Measurements from ENCODE around the gene C11orf71. TPM values are rescaled to one million over a fixed set of nuclear protein-coding genes. Genes with fewer than 3 reads are reported as not detected.

C11orf71 gene
- total RNA-seq, 1 donor from 2014 or later: 6.4 TPM

DNA sequence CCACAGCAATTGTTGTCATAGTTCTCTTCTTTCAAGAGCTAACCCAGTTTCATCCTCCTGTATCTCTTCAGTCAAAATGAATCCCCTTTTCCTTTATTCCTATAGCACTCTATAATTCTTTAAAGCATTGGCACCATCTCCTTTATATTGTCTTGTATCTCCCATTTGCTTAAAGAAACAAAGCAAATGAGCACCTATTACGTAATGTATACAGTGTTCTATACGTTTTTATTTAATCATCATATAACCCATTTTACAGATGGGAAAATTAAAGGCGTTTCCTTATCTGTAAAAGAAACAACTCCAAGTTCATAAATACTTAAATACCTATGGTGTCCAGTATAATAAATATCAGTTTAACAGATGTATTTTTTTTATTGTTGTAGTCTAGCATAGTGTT lies 32.6 kb upstream of the C11orf71 start:
- Mint-ChIP-seq H3K4me1 (peaks cover 8% of the 10 kb centered on the region), H3K27me3 (no peaks in the 10 kb centered on the region), H3K27ac (no peak overlapping the region), H3K36me3 (ENCODE audit: low read depth) (peaks cover 4% of the 10 kb centered on the region), H3K9me3 (no peaks in the 10 kb centered on the region), H3K4me3 (no peak overlapping the region)
- no peak for DNase-seq
- intact Hi-C loops (cut with micrococcal nuclease): no loop called here

GRCh38 chr11:114430290-114430689 lies 30.0 kb upstream of the C11orf71 start:
- no peak for DNase-seq
- Mint-ChIP-seq H3K4me3 (no peak overlapping the region), H3K27ac (no peak overlapping the region), H3K36me3 (ENCODE audit: low read depth) (peaks cover 5% of the 10 kb centered on the region), H3K27me3 (no peaks in the 10 kb centered on the region), H3K4me1 (peaks cover 8% of the 10 kb centered on the region), H3K9me3 (no peaks in the 10 kb centered on the region)
- intact Hi-C loops (cut with micrococcal nuclease): no loop called here

- Mint-ChIP-seq H3K4me1 (peaks cover 8% of the 10 kb centered on the region), H3K4me3 (no peak overlapping the region), H3K36me3 (ENCODE audit: low read depth) (peaks cover 4% of the 10 kb centered on the region), H3K27me3 (peaks cover 2% of the 10 kb centered on the region), H3K27ac (no peak overlapping the region), H3K9me3 (peaks cover 11% of the 10 kb centered on the region)
- DNase-seq: peak; percentile 45
- intact Hi-C loops (cut with micrococcal nuclease): no loop called here
Measured at GRCh38 chr11:114426280-114426679, 26.0 kb upstream of the C11orf71 start.

DNA sequence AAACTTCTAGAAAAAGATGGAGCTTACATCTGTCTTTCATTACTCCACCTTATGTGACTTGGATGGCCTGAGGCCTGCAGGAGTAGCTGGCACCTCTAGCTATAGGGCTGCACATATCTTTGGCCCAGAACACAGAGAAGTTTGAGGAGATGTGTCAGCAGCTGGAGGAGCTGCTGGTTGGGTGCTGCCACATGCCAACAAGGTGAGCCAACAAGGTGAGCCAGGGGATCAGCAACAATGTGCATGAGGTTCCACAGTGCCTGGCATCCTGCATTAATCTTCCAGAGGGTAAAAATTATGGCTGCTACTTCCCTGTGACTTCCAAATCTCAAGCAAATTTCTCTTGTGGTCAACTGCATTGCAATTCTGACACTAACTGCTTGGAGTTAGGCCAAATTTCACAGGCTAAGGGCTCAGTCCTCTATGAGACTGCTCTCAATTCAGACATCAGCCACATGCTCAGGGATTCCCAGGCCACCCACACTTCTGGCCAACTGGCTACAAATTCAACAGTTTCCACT lies 16.2 kb upstream of the C11orf71 start:
- Mint-ChIP-seq H3K27me3 (no peaks in the 10 kb centered on the region), H3K4me3 (no peak overlapping the region), H3K9me3 (no peaks in the 10 kb centered on the region), H3K4me1 (peaks cover 2% of the 10 kb centered on the region), H3K36me3 (ENCODE audit: low read depth) (peaks cover 14% of the 10 kb centered on the region), H3K27ac (no peak overlapping the region)
- DNase-seq: peak; percentile 51
- intact Hi-C loops (cut with micrococcal nuclease): no loop called here

GRCh38 chr11:114413958-114414357 lies 13.6 kb upstream of the C11orf71 start:
- Mint-ChIP-seq H3K27ac (no peak overlapping the region), H3K9me3 (no peaks in the 10 kb centered on the region), H3K36me3 (ENCODE audit: low read depth) (peaks cover 26% of the 10 kb centered on the region), H3K4me1 (peaks cover 3% of the 10 kb centered on the region), H3K27me3 (no peaks in the 10 kb centered on the region), H3K4me3 (no peak overlapping the region)
- intact Hi-C loops (cut with micrococcal nuclease): no loop called here
- peak; percentile 48 for DNase-seq

DNA sequence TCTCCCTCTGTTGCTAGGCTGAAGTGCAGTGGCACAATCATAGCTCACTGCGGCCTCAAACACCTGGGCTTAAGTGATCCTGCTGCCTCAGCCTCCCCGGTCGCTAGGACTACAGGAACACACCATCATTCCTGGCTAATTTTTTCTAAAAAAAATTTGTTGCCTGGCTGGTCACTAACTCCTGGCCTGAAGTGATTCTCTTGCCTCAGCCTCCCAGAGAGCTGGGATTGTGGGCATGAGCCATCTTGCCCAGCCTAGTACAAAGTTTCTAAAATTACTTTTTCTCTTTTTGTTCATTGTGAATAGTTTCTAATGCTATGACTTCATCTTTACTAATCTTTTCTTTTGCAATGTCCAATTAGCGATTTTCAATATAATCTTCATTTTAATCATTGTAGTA lies 12.6 kb upstream of the C11orf71 start:
- no peaks in the 10 kb centered on the region for H3K9me3 Mint-ChIP-seq
- no peak overlapping the region for H3K27ac Mint-ChIP-seq
- peaks cover 3% of the 10 kb centered on the region for H3K4me1 Mint-ChIP-seq
- H3K36me3 Mint-ChIP-seq (ENCODE audit: low read depth): peaks cover 28% of the 10 kb centered on the region
- DNase-seq: no peak
- no peaks in the 10 kb centered on the region for H3K27me3 Mint-ChIP-seq
- intact Hi-C loops (cut with micrococcal nuclease): no loop called here
- H3K4me3 Mint-ChIP-seq: no peak overlapping the region

- peak; percentile 54 for DNase-seq
- intact Hi-C loops (cut with micrococcal nuclease): no loop called here
- Mint-ChIP-seq H3K36me3 (ENCODE audit: low read depth) (peaks cover 47% of the 10 kb centered on the region), H3K27me3 (peaks cover 2% of the 10 kb centered on the region), H3K4me3 (peak overlapping the region; percentile 92), H3K9me3 (peaks cover 5% of the 10 kb centered on the region), H3K27ac (peak overlapping the region; percentile 99), H3K4me1 (peaks cover 46% of the 10 kb centered on the region)
Measured at GRCh38 chr11:114401311-114401710, 1.0 kb upstream of the C11orf71 start.

GRCh38 chr11:114400915-114401223 lies 558 bp upstream of the C11orf71 start:
- intact Hi-C loops (cut with micrococcal nuclease): loop anchor here (1.0 kb wide), 2 partner anchors 38 to 526 kb away; partner anchors contain the start of genes REXO2 and USP28
- H3K36me3 Mint-ChIP-seq (ENCODE audit: low read depth): peaks cover 43% of the 10 kb centered on the region
- peak overlapping the region; percentile 99 for H3K27ac Mint-ChIP-seq
- H3K9me3 Mint-ChIP-seq: peaks cover 5% of the 10 kb centered on the region
- no peak for DNase-seq
- H3K4me3 Mint-ChIP-seq: peak overlapping the region; percentile 92
- H3K27me3 Mint-ChIP-seq: peaks cover 2% of the 10 kb centered on the region
- peaks cover 44% of the 10 kb centered on the region for H3K4me1 Mint-ChIP-seq

DNA sequence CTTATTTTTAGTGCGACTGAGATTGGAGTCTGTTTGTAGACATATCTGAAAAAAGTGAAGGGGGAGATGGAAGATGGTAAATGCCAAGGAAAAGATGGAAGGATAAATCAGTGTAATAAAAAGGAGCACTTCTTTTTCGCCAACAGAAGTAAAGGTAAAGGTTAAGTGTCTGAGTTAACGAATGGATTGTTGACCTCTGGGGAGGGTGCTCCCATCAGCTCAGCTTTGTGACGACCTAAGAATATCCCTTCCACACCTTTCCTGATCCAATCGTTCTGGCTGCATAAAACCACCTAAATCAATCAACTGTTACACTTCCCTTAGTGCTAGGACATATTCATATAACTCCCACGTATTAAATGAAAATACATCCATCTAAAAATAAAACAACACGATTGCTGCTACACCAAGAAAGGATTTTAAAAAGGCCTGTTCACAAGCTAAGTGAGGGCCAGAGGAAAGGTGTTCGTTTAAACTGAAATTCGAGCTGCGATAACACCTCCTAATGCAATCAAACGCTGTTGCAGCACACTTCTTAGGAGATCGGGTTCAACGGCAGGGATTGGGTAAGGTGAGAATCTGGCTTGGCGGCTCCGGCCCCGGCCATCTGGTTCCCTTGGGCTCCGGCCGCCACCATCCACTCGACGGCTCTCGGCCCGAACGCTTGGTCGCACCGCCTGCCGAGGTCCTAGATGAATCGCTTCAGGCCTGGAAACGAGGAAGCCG lies 658 bp downstream of the C11orf71 start:
- Mint-ChIP-seq H3K27ac (peak overlapping the region; percentile 99), H3K4me1 (peaks cover 34% of the 10 kb centered on the region), H3K36me3 (ENCODE audit: low read depth) (peaks cover 33% of the 10 kb centered on the region), H3K27me3 (peaks cover 2% of the 10 kb centered on the region), H3K4me3 (peak overlapping the region; percentile 92), H3K9me3 (peaks cover 5% of the 10 kb centered on the region)
- DNase-seq: no peak
- intact Hi-C loops (cut with micrococcal nuclease): loop anchor here (1.0 to 2.0 kb wide), 3 partner anchors 40 to 524 kb away; partner anchors contain the start of genes REXO2 and USP28

- intact Hi-C loops (cut with micrococcal nuclease): loop anchor here (2.0 kb wide), 1 partner anchor 52 kb away; no protein-coding TSS in a partner anchor
- DNase-seq: no peak
- peak overlapping the region; percentile 92 for H3K4me3 Mint-ChIP-seq
- H3K27me3 Mint-ChIP-seq: peaks cover 2% of the 10 kb centered on the region
- H3K4me1 Mint-ChIP-seq: peaks cover 29% of the 10 kb centered on the region
- no peaks in the 10 kb centered on the region for H3K9me3 Mint-ChIP-seq
- H3K36me3 Mint-ChIP-seq (ENCODE audit: low read depth): peaks cover 26% of the 10 kb centered on the region
- H3K27ac Mint-ChIP-seq: no peak overlapping the region
Measured at GRCh38 chr11:114398303-114398920, 1.9 kb downstream of the C11orf71 start.

DNA sequence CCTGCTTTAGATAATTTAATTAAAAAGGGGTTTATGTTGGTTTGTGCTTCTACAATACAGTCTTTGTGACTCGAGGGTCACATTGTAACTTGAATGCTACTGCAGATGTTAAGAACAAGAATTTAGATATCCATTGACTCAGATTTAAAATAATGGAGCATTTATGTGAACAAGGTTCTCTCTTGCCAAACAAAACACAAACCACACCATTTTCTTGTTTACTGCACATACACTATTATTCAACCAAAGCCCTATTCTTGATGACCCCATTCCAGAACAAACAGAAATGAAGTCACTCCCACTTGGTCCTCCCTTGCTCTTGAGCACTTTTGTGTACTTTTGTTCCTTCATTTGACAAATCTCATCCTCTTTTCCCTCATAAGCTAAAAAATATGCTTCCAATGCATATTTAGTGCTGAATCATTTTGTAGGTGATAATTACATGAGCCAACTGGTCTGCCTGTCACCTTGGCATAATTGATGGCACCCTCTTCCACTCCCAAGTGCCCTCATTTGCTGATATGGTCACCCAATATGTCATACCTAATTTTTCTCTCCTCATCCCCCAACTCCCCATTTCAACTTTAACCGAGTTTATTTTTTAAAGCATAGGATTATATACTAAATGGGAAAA lies 2.8 kb downstream of the C11orf71 start:
- Mint-ChIP-seq H3K4me3 (no peak overlapping the region), H3K9me3 (no peaks in the 10 kb centered on the region), H3K4me1 (peaks cover 23% of the 10 kb centered on the region), H3K36me3 (ENCODE audit: low read depth) (peaks cover 21% of the 10 kb centered on the region), H3K27ac (no peak overlapping the region), H3K27me3 (peaks cover 5% of the 10 kb centered on the region)
- DNase-seq: no peak
- intact Hi-C loops (cut with micrococcal nuclease): no loop called here

GRCh38 chr11:114396916-114397315 lies 3.4 kb downstream of the C11orf71 start:
- H3K27ac Mint-ChIP-seq: no peak overlapping the region
- intact Hi-C loops (cut with micrococcal nuclease): no loop called here
- H3K36me3 Mint-ChIP-seq (ENCODE audit: low read depth): peaks cover 19% of the 10 kb centered on the region
- H3K4me3 Mint-ChIP-seq: no peak overlapping the region
- H3K27me3 Mint-ChIP-seq: peaks cover 5% of the 10 kb centered on the region
- H3K9me3 Mint-ChIP-seq: no peaks in the 10 kb centered on the region
- DNase-seq: no peak
- peaks cover 19% of the 10 kb centered on the region for H3K4me1 Mint-ChIP-seq

- H3K36me3 Mint-ChIP-seq (ENCODE audit: low read depth): peaks cover 17% of the 10 kb centered on the region
- H3K4me1 Mint-ChIP-seq: peaks cover 17% of the 10 kb centered on the region
- no peaks in the 10 kb centered on the region for H3K9me3 Mint-ChIP-seq
- H3K4me3 Mint-ChIP-seq: no peak overlapping the region
- no peak for DNase-seq
- peaks cover 5% of the 10 kb centered on the region for H3K27me3 Mint-ChIP-seq
- intact Hi-C loops (cut with micrococcal nuclease): no loop called here
- H3K27ac Mint-ChIP-seq: no peak overlapping the region
Measured at GRCh38 chr11:114395736-114396135, 4.6 kb downstream of the C11orf71 start.
